Kidney capillary endothelial cell (primary cell): Measurements from ENCODE around the gene ZNF789.

Experiments
- DNase-seq: peaks from one replicate; pipeline ENCODE4 v3.0.0-alpha.2; 2018; ENCODE audit warnings: low spot score

The ZNF789 gene

DNA sequence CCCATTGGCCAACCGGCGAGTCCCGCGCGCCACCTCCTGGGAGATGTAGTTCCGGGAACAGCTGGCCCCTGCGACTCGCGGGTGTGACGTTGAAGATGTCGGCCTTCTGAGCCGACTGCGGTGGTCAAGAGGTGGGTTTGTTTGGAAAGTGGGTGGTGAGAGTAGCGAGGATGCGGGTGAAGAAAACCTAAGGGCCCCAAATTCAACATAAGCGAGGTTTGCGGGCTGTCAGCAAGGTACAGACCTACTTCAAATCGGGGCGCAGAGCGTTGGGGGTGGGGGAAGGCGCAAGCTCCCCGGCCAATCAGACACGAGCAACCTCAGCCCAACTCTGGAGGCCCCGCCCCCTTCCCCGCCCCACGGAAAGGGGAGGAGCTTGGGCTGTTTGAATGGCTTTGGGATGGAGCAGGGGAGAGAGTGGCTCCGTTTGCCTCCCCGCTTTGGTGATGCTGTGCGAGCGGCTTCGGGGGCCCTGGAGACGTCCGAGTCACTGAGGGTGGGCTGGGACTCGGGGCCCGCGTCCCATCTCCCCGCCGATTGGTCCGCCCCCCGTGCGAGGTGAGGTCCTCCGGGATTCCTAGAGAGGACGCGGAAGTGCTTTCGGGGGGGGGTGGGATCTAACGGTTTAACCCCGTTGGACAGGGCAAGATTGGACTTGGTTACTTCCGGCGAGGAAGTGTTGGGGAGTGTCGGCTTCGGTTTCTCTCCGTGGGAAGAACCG, 32.1 kb downstream of the ZNF789 start, which contains the start of gene ZKSCAN5:
Gene ZKSCAN5, plus strand, starts transcription at position 60 of the 721 bp plus-strand sequence. CDS start 1,383 bp downstream, outside the sequence.
- DNase-seq = peak; percentile 97

DNA sequence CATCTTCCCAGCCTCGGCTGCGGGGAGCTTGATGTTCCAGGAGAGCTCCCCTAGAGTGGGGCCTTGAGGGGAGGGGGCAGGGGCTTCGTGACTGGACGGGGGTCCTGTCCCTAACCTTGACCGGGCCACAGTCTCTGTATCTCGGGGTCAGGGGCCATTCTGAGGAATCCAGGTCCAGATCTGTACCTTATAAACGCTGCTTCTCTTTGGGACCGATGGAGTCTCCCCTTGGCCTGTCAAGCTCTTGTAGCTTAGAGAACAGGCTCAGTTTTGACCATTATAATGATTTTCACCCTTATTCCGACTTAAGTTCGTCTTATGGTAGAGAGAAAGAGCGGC, 32.6 kb downstream of the ZNF789 start:
- no peak for DNase-seq

DNA sequence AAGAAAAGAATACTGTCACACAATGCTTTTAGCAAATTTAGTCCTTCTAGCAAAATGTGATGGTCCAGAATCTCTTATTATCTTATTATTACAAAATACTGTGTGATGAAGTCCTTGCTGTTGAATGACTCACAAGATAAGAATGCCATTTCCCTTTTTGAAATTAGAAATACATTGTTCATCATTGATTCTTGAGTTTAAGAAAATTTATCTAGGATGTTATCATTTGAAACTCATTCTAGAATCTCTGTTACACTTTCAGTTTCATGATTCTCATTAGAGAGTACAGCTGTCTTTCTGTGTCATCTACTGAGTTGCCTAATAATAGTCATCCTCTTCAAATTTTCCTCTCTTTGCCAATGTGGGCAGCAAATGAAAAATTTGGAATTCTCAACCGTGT, 41.4 kb downstream of the ZNF789 start:
- DNase-seq = peak; percentile 22

DNA sequence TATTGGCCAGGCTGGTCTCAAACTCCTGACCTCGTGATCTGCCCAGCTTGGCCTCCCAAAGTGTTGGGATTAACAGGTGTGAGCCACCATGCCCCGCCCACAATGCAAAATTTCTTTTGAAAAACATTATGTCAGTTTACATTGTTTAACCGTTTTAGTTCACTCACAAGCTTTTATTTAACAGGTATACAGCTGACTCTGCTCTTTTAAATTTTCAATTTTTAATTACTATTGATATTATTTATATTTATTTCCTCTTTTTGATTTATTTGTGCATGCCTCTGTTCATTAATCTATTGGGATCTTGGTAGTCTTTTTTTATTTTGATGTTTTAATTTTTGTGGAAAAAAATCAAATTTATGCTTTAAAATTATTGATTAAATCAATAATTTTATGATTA, 48.7 kb downstream of the ZNF789 start:
- no peak for DNase-seq

DNA sequence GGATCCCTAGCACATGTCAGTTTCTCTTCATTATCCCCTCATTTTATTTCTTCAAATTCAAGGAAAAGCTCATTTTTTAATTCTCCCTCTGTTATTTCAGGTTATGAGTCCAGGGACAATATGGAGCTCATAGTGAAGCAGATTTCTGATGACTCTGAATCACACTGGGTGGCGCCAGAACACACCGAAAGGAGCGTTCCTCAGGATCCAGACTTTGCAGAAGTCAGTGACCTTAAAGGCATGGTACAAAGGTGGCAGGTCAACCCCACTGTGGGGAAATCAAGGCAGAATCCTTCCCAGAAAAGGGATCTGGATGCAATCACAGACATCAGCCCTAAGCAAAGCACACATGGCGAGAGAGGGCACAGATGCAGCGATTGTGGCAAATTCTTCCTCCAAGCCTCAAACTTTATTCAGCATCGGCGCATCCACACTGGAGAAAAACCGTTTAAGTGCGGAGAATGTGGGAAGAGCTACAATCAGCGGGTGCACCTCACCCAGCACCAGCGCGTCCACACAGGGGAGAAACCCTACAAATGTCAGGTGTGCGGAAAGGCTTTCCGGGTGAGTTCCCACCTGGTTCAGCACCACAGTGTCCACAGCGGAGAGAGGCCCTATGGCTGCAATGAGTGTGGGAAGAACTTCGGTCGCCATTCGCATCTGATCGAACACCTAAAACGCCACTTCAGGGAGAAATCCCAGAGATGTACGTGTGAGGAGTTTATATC, 53.2 kb downstream of the ZNF789 start:
- DNase-seq = no peak

DNA sequence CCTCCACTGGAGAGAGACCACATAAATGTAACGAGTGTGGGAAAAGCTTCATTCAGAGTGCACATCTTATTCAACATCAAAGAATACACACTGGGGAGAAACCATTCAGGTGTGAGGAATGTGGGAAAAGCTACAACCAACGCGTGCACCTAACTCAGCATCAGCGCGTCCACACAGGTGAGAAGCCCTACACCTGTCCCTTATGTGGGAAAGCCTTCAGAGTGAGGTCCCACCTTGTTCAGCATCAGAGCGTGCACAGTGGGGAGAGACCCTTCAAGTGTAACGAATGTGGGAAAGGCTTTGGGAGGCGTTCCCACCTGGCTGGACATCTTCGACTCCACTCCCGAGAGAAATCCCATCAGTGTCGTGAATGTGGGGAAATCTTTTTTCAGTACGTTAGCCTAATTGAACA, 58.7 kb downstream of the ZNF789 start:
- no peak for DNase-seq

DNA sequence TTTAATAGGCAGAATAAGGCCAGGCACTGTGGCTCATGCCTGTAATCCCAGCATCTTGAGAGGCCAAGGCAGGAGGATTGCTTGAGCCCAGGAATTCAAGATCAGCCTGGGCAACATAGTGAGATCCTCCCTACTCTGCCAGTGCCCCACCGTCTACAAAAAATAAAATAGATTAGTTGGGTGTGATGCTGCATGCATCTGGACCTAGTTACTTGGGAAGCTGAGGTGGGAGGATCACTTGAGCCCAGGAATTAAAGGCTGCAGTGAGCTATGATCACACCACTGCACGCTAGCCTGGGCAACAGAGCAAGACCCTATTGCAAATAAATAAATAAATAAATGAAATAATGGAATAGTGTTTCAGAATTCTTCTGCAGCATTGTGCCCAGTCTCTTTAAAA, 63.0 kb downstream of the ZNF789 start:
- no peak for DNase-seq
